GM13977 (cell line): ENCODE data around the gene MYOZ3.

ENCODE experiments used
- DNase-seq: peaks from one replicate; pipeline ENCODE4 v3.0.0; 2012; ENCODE audit warnings: low spot score
- CTCF ChIP-seq: IDR thresholded peaks from 2 replicates; pipeline ENCODE4 v1.5.1; 2012; ENCODE audit warnings: mild to moderate bottlenecking, control low read depth; ENCODE audit not compliant: insufficient read depth; ENCODE audit errors: extremely low read depth, missing control alignments
- in situ Hi-C: fragments of 300-500 bp; cut with MboI; formaldehyde crosslinking; loops from one replicate; pipeline ENCODE4 v1.12.0; 2022; ENCODE audit warnings: low sequenced_read_pairs, low pct_unique_long_range_greater_than_20kb, mixed read lengths, inconsistent platforms; ENCODE audit not compliant: unreplicated experiment

MYOZ3 gene

GRCh38 chr5:150632305-150633160 is 28.5 kb upstream of the MYOZ3 start:
- DNase-seq = no peak
- no peak for TF ChIP-seq CTCF
- in situ Hi-C loops = no loop called here

GRCh38 chr5:150633429-150633828 is 27.6 kb upstream of the MYOZ3 start:
- no peak for DNase-seq
- TF ChIP-seq CTCF = no peak
- in situ Hi-C loops = no loop called here

GRCh38 chr5:150636391-150637244 is 24.4 kb upstream of the MYOZ3 start:
- DNase-seq = no peak
- in situ Hi-C loops = no loop called here
- TF ChIP-seq CTCF = no peak

- in situ Hi-C loops = no loop called here
- no peak for DNase-seq
- TF ChIP-seq CTCF = no peak
Observed at GRCh38 chr5:150637245-150638052, 23.6 kb upstream of the MYOZ3 start.

GRCh38 chr5:150638053-150638444 is 23.0 kb upstream of the MYOZ3 start:
- no peak for TF ChIP-seq CTCF
- DNase-seq = no peak
- in situ Hi-C loops = no loop called here
